Smooth muscle cell of the umbilical artery (primary cell): ENCODE measurements around the gene EXOSC10. TPM values are rescaled to one million over a fixed set of nuclear protein-coding genes. Genes with fewer than 3 reads are reported as not detected.

Source experiments
- total RNA-seq: library from RNA; depleted of rRNA; stranded (reverse); fragments of >200 nt; gene quantifications from 2 replicates; pipeline ENCODE4 v1.2.3, GENCODE V29; 2014

EXOSC10 gene
- 28.8 and 40.3 TPM in 2 replicates for total RNA-seq

DNA sequence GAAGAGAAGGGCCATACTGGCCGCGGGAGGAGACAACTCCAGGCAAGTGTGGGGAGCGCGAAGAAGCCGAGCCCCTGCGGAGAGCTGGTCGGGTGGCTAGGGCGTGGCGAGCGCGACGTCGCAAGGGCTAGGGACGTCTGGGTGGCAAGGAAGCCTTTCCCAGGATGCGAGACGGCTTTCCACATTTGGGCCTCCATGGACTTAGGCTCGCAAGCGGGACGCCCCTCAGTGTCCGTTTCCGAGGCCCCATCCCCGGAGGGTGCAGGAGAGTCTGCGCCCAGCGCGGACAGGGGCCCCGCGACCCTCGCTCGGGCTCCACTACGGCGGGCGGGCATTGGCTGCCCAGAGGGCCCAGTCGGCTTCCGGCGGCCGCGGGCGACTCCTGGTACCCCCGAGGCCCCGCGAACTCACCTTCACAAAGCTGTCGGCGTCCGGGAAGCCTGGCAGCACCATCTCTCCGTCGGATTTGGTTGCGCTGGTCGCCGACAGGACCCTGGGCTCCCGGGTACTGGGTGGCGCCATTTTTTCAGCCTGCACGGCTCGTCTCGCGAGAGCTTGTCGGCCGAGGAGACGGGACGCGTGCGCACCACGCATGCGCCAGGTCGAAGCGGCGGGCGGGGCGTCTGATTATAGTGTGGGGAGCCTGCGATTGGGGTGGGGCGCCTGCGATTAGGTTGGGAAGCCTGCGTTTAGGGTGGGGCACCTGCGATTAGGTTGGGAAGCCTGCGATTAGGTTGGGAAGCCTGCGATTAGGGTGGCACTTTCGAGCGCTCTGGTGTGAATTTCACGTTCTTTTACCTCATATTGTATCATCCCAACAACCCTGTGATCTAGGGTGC is at the start of gene EXOSC10:
Gene EXOSC10, minus strand, starts transcription at position 560 of the 839 bp plus-strand sequence. Its CDS starts 38 bp downstream, at position 522.

DNA sequence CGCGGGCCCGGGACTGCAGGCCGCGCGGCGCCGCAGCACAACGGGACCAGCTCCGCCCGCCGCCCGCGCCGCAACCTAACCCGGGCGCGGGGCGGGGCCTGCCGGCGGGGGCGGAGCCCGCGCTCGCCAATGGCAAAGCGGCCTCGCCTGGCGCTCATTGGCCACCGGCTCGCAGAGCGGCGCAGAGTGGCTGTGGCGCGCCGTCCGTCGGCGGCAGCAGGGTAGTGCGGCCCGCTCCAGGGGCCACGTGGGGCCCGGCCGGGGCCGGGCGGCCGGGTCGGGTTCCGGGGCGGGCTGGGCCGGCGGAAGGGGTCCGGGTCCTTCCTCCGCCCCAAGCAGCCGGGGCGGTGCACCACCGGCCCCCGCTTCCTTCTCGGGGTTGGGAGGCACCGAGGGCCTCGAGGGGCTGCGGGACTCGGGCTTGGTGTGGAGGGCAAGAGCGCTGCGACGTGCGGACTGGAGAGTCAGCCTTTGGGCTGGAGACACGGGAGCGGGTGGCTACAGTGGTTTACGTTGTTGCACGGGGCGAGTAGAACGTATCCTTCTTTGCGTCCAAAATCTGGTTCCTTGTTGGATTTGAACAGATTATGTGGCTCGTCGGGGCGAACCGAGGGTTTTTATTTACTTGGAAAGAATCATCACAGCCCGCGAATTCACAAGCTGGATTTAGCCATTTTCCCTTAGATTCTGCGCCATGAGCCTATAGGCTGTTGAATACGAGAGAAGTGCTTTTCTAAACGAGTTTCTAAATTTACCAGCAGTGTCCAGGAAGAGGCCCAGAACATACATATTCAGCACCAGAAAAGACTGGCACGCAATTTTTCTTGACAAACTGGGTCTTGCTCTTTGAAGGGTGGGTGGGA is 39.5 kb downstream of the EXOSC10 start, which contains the start of gene SRM:
Gene SRM, minus strand, starts transcription at position 51 of the 863 bp plus-strand sequence. CDS start 75 bp downstream, outside the sequence.

DNA sequence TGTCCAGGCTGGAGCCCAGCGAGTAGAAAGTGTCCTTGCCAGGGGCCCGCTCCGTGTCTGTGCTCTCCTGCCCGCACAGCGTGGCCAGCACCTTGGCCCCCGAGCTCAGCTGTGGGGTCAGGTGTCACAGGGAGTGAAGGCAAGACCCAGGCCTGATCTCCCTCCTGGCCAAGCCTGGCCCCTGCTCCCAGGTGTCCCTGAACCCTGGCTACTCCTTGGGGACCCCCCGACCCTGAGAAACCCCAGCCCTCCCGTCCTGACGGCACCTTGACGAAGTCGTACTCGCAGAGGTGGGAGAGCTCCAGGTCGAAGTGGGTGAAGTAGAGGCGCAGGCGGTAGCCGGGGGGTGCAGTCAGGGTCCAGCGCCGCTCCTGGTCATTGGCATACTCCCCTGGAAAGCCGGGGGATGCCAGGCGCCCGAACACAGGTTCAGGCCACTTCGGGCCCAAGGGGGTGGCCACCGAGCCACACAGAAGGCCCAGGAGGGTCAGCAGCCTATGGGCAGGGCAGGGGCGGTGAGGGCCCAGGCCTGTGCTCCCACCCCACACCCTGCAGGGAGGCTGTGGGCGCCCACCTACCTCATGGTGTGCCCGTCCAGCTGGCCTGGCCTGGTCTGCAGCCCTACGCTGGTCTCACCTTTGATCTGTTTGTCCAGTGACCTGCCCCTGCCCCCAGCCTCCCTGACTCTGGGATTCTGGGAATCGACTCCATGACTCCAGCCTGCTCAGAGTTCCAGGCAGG is 52.9 kb downstream of the EXOSC10 start, which contains the start of gene MASP2:
Gene MASP2, minus strand, starts transcription at position 615 of the 741 bp plus-strand sequence. Its CDS starts 32 bp downstream, at position 583.

Other genes starting within 250 kb of the EXOSC10 start
- gene TARDBP, start 87.2 kb downstream of the EXOSC10 start, total RNA-seq = 90.0 and 130 TPM in 2 replicates
- gene MASP2, start 52.6 kb downstream of the EXOSC10 start, total RNA-seq = not detected in 2 replicates
- 31.8 and 69.2 TPM in 2 replicates for gene SRM, start 39.9 kb downstream of the EXOSC10 start, total RNA-seq
- 10.4 TPM in 1 of 2 replicates, not detected in the other for gene ANGPTL7, start 89.5 kb upstream of the EXOSC10 start, total RNA-seq
- gene MTOR, start 162.7 kb upstream of the EXOSC10 start, total RNA-seq = 38.3 and 59.1 TPM in 2 replicates
- gene UBIAD1, start 173.3 kb upstream of the EXOSC10 start, total RNA-seq = 3.0 and 7.3 TPM in 2 replicates